ENCODE results near the gene KIF4A.
"Not testable (repeated sequence)": the region's sequence is repeated elsewhere in the genome, so short reads cannot be mapped to it uniquely, and the experiment has no call there.

KIF4A gene

GRCh38 chrX:70400181-70400580 lies 110.3 kb downstream of the KIF4A start:
- DNase-seq = not testable (repeated sequence)

GRCh38 chrX:70402721-70403120 lies 112.8 kb downstream of the KIF4A start:
- DNase-seq = no peak

GRCh38 chrX:70405003-70405402 lies 115.1 kb downstream of the KIF4A start:
- no peak for DNase-seq

GRCh38 chrX:70410921-70411320 lies 121.0 kb downstream of the KIF4A start:
- no peak for DNase-seq

- DNase-seq = no peak
Observed at GRCh38 chrX:70411475-70411874, 121.6 kb downstream of the KIF4A start.

- DNase-seq = no peak
Observed at GRCh38 chrX:70421618-70422017, 131.7 kb downstream of the KIF4A start.

- no peak for DNase-seq
Observed at GRCh38 chrX:70422851-70423341, 133.0 kb downstream of the KIF4A start, which contains the start of gene GDPD2. Gene GDPD2, plus strand, starts transcription at chrX:70423314. Its CDS starts 1,671 bp downstream, at chrX:70424985.

- DNase-seq = no peak
Observed at GRCh38 chrX:70423936-70424675, 134.2 kb downstream of the KIF4A start.

- no peak for DNase-seq
Observed at GRCh38 chrX:70424801-70425200, 134.9 kb downstream of the KIF4A start.

- DNase-seq = no peak
Observed at GRCh38 chrX:70426286-70427278, 136.7 kb downstream of the KIF4A start.

- DNase-seq = no peak
Observed at GRCh38 chrX:70427365-70427764, 137.5 kb downstream of the KIF4A start.

- DNase-seq = no peak
Observed at GRCh38 chrX:70429759-70430158, 139.9 kb downstream of the KIF4A start.

GRCh38 chrX:70432936-70433847 lies 143.3 kb downstream of the KIF4A start:
- DNase-seq = no peak

- DNase-seq = no peak
Observed at GRCh38 chrX:70433848-70434351, 144.0 kb downstream of the KIF4A start.

GRCh38 chrX:70434352-70434866 lies 144.5 kb downstream of the KIF4A start:
- DNase-seq = peak; percentile 85

- no peak for DNase-seq
Observed at GRCh38 chrX:70434914-70435586, 145.1 kb downstream of the KIF4A start.

GRCh38 chrX:70436343-70436742 lies 146.4 kb downstream of the KIF4A start:
- DNase-seq = no peak

GRCh38 chrX:70437011-70437410 lies 147.1 kb downstream of the KIF4A start:
- DNase-seq = no peak

- no peak for DNase-seq
Observed at GRCh38 chrX:70437921-70438665, 148.2 kb downstream of the KIF4A start.

GRCh38 chrX:70439016-70439415 lies 149.1 kb downstream of the KIF4A start:
- DNase-seq = no peak

GRCh38 chrX:70442224-70442623 lies 152.3 kb downstream of the KIF4A start:
- no peak for DNase-seq
